NCI-H1436 treated with DMSO at 0.1 percent for 48 hours (cell line): ENCODE measurements around the gene AHDC1.
"Not testable (repeated sequence)": the region's sequence is repeated elsewhere in the genome, so short reads cannot be mapped to it uniquely, and the experiment has no call there.

Experiments
- DNase-seq: peaks from one replicate; lab custom pipeline; 2025; lab: John Stamatoyannopoulos, UW

Gene AHDC1, protein sequence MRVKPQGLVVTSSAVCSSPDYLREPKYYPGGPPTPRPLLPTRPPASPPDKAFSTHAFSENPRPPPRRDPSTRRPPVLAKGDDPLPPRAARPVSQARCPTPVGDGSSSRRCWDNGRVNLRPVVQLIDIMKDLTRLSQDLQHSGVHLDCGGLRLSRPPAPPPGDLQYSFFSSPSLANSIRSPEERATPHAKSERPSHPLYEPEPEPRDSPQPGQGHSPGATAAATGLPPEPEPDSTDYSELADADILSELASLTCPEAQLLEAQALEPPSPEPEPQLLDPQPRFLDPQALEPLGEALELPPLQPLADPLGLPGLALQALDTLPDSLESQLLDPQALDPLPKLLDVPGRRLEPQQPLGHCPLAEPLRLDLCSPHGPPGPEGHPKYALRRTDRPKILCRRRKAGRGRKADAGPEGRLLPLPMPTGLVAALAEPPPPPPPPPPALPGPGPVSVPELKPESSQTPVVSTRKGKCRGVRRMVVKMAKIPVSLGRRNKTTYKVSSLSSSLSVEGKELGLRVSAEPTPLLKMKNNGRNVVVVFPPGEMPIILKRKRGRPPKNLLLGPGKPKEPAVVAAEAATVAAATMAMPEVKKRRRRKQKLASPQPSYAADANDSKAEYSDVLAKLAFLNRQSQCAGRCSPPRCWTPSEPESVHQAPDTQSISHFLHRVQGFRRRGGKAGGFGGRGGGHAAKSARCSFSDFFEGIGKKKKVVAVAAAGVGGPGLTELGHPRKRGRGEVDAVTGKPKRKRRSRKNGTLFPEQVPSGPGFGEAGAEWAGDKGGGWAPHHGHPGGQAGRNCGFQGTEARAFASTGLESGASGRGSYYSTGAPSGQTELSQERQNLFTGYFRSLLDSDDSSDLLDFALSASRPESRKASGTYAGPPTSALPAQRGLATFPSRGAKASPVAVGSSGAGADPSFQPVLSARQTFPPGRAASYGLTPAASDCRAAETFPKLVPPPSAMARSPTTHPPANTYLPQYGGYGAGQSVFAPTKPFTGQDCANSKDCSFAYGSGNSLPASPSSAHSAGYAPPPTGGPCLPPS (N-terminal part only)

DNA sequence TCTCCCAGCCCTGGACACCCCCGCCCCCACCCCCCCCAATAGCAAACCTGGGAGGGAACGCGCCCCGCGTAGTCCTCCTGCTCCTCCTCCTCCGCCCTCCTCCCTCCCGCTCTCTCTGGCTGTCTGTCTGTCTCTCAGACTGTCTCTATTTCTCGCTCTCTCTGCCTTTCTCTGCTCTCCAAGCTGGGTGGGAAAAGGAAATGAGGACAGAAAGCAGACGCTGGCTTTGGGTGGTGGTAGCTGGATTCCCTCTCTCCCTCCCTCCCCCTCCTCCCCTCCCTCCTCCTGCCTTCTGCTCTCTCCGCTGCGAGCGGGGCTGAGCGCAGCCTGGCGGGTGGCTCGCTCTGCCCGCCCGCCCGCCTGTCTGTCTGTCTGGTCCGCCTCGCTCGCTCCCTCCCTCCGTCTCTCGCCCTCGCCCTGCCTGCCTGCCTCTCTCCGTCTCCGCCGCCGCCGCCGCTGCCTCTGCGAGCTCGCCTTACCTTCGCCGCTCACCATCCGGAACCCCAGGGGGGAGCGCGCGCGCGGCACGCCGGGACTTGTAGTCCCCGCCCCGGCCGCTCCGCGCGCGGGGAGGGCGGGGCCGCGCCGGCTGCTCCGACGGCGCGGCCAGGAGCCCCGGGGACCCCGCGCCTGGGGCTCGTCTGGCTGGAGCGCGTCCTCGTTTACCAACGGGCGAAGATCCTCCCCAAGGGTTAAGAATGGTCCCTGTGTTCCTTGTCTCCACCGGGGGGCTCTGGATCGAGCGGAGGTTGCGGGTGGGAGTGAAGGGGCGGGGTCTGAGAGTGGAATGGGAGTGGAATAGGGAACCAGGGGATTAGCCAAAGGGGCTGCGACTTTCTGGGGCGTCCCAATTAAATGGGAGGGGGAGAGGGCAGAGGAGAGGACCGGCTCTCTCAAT lies at the start of gene AHDC1:
TSS of gene AHDC1 (minus strand) at position 464 of the 898 bp plus-strand sequence. CDS start 52,029 bp downstream, outside the sequence.
- DNase-seq: no peak

GRCh38 chr1:27652111-27652864 lies 48.3 kb upstream of the AHDC1 start:
- DNase-seq: no peak

DNA sequence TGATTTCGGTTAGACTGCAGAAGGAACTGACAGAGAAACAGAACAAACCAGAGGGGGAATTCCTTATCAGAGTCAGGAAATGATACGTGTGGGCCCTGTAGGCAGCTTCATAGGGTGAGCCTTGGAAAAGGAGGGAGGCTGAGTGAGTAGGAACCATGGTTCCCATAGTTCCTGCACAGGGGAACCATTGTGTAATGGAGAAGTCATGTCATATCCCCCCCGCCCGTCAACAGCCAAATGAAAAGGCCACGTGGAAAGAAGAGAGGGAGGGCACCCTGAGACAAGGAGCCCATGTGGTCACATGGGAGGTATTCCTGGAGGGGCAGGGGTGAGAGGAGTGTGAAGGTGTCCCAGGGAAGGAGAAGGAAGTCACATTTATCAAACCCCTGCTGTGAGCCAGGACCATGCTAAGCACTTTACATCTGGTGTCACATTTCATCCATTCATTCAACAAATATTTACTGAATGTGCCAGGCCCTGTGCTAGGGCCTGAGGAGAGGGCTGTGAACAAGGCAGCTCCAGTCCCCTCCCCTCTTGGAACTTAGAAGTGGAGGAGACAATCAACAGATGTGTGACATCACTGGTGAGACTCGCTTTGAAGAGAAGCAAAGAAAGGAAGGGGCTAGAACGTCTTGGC lies 46.7 kb upstream of the AHDC1 start:
- DNase-seq: no peak

DNA sequence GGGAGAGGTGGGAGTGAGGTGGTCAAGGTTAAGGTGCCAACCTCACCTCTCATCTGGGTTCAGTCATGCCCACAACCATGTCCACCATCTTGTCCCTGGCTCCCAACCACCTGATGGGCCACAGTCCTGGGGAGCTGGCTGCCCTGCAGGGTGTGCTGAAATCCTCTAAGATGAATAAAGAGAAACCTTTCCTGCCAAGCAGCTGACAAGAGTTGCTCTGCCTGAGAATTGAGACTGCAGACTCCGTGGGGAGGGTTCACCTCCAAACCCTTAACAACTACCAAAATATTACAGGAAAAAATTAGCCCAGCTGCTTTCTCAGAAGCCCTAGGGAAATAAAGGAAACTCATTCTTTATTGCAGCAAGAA lies 46.2 kb upstream of the AHDC1 start:
- DNase-seq: no peak

DNA sequence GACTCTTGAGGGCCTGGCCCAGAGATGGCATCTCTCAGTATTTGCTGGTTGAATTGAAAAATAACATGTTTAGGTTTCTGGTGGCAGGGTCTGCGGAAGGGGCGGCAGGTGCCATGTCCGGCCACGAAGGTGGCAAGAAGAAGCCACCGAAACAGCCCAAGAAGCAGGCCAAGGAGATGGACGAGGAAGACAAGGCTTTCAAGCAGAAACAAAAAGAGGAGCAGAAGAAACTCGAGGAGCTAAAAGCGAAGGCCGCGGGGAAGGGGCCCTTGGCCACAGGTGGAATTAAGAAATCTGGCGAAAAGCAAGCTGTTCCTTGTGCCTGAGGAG lies 45.3 kb upstream of the AHDC1 start:
- DNase-seq: no peak

GRCh38 chr1:27648602-27649305 lies 44.8 kb upstream of the AHDC1 start:
- DNase-seq: no peak

DNA sequence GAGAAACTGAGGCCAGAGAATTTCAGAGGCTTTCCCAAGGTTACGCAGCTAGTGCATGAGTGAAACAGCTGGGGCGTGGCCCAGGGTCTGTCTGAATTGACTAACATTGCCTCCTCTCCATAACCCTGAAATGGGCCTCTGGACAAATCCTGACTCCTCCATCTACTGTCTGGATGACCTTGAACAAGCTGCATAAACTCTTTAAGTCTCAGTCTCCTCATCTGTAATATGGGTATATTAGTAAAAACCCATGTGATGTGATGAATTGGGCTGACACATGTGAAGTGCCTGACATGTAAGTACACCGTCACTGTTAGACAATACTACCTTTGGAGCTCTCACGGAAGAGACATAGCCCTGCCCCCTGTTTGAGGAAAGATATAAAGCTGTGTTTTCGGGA lies 43.4 kb upstream of the AHDC1 start:
- no peak for DNase-seq

DNA sequence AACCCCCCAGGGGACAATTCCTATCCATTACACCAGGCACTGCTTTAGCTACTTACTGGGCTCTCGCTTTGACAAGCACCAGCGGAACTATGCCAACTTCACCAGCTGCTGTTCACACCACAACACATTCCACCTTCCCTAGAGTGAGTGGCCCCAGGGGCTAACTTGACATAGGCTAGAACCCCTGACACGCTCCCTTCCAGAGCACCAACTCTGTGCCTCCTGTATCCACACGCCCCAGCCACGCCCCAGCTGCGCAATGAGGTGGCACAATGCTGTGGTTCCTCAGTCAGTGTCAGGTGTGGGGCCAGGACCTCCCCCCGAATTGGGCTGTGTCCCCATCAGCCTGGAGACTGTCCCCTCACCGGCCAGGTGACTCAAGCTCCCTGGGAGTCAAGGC lies 42.7 kb upstream of the AHDC1 start:
- DNase-seq: no peak

DNA sequence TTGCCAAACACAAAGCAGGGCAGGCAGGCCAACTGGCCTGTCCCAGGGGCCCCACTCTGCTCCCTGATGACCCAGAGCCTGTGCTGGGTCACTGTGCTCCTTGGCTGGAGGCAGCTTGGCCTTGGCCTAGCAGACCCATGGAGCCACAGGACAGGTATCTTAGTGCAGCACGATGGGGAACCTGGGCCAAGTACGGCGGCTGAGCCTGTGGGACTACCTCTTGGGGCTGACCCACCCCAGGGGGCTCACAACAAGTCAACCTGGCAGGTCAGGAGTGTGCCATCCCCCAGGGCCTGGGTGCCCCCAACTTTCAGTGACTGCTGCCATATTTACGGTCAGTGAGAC lies 41.1 kb upstream of the AHDC1 start:
- no peak for DNase-seq

- no peak for DNase-seq
These were observed 40.6 kb upstream of the AHDC1 start for GRCh38 chr1:27644369-27645070.

DNA sequence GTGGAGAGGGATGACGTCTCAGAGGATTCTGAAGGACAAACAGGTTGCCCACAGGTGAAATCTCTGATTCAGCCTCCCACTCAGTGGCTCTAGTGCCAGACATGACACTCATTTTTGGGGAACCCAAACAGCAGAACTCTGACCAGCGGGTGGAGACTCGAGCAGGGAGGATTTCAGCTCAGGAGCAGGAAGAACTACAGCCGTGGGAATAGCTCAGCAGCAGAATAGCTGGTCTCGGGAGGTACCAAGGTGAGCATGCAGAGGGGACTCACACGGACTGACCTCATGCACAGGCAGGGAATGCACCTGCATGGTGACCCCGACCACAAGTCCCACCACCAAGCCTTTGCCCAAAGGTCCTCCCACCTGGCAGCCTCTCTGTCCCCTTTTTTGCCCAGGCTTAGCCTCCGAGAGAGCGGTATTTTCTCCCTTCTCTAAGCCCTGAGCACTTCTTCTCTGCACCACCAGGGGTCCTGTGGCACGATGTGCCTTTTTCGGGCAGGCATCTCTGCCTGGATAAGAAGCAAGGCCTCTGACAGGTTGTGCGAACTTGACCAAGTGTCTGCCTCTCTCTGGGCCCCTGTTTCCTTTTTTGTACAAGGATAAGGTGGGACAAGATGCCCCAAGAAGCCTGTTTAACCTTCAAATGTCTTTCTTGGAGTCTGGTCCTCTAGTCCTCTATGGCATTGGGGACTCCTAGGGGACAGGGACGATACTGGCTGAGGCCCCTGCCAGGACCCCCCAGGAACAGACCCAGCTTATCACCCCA lies 39.8 kb upstream of the AHDC1 start:
- DNase-seq: no peak

DNA sequence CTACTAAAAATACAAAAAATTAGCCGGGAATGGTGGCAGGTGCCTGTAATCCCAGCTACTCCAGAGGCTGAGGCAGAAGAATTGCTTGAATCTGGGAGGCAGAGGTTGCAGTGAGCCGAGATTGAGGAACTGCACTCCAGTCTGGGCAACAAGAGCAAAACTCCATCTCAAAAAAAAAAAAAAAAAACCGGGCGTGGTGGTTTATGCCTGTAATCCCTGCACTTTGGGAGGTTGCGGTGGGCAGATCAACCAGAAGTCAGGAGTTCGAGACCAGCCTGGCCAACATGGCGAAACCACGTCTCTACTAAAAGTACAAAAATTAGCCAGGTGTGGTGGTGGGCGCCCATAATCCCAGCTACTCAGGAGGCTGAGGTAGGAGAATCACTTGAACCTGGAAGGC lies 36.6 kb upstream of the AHDC1 start:
- DNase-seq: not testable (repeated sequence)

- no peak for DNase-seq
These were observed 34.9 kb upstream of the AHDC1 start for GRCh38 chr1:27638805-27639204.

- no peak for DNase-seq
These were observed 34.2 kb upstream of the AHDC1 start for GRCh38 chr1:27638047-27638734.

DNA sequence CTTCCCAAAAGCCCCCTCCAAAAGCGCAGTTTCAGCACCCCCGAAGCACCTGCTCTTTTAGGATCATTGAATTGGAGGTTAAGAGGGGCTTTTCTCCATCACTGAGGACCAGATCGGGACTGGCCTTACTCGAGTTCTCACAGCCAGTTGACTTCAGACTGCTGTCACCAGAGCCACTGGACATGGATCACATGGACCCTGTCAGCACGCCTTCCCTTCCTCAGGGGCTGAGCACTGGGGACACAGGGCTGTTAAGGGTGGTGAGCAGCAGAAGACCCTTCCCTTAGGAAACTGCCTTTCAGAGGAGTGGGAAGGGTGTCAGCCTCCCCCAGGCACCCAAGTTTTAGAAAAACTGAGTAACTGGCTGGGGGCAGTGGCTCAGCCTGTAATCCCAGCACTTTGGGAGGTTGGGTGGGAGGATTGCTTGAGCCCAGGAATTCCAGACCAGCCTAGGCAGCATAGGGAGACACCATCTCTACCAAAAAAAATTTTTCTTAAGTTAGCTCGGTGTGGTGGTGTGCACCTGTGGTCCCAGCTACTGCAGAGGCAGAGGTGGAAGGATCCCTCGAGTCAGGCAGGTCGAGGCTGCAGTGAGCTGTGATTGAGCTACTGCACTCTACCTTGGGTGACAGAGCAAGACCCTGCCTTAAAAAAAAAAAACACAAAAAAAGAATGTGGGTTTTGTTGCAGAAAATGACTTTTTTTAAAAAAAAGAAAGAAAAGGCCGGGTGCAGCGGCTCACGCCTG lies 31.6 kb upstream of the AHDC1 start:
- DNase-seq: no peak

DNA sequence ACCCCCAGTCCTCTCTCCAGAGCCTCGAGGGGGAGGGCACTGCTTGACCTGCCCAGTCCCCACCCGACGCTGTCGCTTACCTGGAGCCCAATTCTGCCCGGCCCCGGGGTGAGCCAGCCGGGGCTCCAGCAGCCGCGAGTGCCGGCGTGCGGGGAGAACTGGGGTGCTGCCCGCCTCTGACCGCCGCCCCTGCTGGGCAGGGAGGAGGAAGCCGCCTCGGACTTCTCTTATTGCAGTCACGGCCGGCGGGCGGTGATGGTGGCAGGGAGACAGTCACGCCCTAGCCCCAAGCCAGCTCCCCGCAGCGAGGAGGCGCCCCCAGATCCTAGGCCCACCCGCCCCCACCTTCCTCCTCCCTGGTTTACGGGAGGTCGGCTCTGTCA lies 31.0 kb upstream of the AHDC1 start, which contains the start of gene FGR:
TSS of gene FGR (minus strand) at position 201 of the 383 bp plus-strand sequence. CDS start 11,269 bp downstream, outside the sequence.
- DNase-seq: no peak
